ENCODE data around the gene ATP6V0C. TPM values are rescaled to one million over a fixed set of nuclear protein-coding genes. Genes with fewer than 3 reads are reported as not detected.
"Not testable (repeated sequence)": the region's sequence is repeated elsewhere in the genome, so short reads cannot be mapped to it uniquely, and the experiment has no call there.

The ATP6V0C gene
- total RNA-seq, 1 experiment from 2014 or later: 212 TPM

DNA sequence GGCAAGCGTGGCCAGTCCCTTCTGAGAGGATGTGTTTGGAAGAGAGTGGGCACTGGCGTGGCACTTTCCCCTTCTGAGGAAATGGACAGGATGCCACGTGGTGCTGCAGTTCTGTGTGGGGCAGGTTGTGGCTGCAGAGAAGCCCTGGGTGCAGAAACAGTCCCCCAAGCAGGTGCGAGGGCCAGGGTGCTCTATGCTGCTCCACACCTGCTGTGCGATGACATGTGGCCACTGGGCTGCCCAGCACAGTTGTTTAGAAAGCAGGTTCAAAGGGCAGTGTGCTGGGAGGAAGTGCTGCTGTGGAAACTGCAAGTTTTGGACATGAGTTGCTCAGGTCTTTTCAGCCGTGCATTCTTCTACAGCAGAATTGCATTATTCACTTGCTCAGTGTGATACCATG lies 27.7 kb downstream of the ATP6V0C start:
- peak; percentile 39; the same call in 1 of the 2 replicates for TF ChIP-seq GABPB1 (CRISPR knock-in tag; IDR thresholded peaks at IDR 0.05)
- ATAC-seq; H3K4me3 Mint-ChIP-seq; H3K27ac Mint-ChIP-seq; POLR2A ChIA-PET; DNase-seq (ENCODE audit: low spot score); CTCF ChIA-PET; H3K27me3 Mint-ChIP-seq (ENCODE audit: low read depth); H3K36me3 Mint-ChIP-seq; H3K9me3 Mint-ChIP-seq: not testable (repeated sequence)
- H3K4me1 Mint-ChIP-seq: peaks cover 12% of the 10 kb centered on the region

DNA sequence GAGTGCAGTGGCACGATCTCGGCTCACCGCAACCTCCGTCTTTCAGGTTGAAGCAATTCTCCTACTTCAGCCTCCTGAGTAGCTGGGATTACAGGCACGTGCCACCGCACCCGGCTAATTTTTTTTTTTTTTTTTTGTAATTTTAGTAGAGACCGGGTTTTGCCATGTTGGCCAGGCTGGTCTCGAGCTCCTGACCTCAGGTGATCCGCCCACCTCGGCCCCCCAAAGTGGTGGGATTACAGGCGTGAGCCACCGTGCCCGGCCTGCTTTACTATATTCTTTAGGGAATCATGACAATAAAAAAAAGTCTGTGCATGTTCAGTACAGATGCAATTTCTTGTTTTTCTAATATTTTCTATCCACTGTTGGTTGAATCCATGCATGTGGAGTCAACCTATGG lies 30.0 kb downstream of the ATP6V0C start:
- H3K4me3 Mint-ChIP-seq; H3K27me3 Mint-ChIP-seq (ENCODE audit: low read depth); DNase-seq (ENCODE audit: low spot score); H3K36me3 Mint-ChIP-seq; ATAC-seq; H3K9me3 Mint-ChIP-seq; H3K4me1 Mint-ChIP-seq: not testable (repeated sequence)
- ChIA-PET CTCF (interaction anchor here (0.6 kb wide), 2 partner anchors 11 to 31 kb away, joined by 3 read pairs; no protein-coding TSS in a partner anchor), POLR2A (interaction anchor here (0.6 kb wide), 1 partner anchor 8 kb away, joined by 3 read pairs; no protein-coding TSS in a partner anchor)
- H3K27ac Mint-ChIP-seq: peak overlapping the region; percentile 32; the same call in 1 of the 2 replicates

DNA sequence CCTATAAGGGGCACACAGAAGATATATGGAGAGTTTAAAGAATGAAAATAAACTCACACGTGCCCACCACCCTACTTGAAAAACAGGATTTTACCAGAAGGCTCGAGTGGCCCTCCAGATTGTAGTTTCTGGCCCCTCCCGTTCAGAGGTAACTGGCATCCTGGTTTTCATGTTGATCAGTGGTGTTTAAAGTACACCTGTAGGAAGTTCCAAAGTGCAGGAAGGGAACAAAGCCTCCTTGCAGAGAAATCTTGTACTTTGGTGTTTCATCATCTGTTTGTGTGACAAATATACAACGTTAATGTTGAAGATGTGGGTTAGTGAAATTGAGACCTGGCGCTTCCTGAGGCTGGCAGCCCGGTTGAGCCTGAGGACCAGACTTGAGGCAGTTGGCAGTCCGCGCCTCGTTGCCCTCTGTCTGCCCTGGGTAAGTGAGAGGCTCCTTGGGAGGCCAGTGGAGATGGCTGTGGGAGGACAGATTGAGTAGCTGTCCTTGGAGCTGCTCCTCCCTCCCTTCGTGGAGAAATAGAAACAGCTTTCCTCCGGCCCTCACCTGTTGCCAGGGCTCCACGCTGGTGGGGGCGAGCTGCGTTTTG lies 36.6 kb downstream of the ATP6V0C start:
- H3K27ac Mint-ChIP-seq; H3K27me3 Mint-ChIP-seq (ENCODE audit: low read depth); H3K9me3 Mint-ChIP-seq; H3K4me1 Mint-ChIP-seq; DNase-seq (ENCODE audit: low spot score); CTCF ChIA-PET; POLR2A ChIA-PET; ATAC-seq; H3K36me3 Mint-ChIP-seq; H3K4me3 Mint-ChIP-seq: not testable (repeated sequence)

DNA sequence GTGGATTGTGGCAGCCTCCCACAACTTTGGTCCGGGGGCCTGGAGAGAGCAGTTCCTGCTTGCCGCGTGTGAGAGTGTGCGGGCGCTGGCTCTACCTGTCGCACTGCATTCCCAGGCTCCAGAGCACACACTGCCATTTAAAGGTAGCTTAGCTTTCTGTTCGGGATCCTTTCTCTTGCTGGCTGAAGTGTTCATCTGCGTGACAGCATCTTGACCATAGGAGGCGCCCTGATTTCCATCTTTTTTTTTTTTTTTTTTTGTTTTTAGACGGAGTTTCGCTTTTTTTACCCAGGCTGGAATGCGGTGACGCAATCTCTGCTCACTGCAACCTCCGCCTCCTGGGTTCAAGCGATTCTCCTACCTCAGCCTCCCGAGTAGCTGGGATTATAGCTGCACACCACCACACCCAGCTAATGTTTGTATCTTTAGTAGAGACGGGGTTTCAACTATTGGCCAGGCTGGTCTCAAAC lies 37.7 kb downstream of the ATP6V0C start:
- H3K9me3 Mint-ChIP-seq; H3K4me1 Mint-ChIP-seq; H3K36me3 Mint-ChIP-seq; H3K4me3 Mint-ChIP-seq; H3K27me3 Mint-ChIP-seq (ENCODE audit: low read depth): not testable (repeated sequence)
- ATAC-seq (peak; percentile 82), DNase-seq (ENCODE audit: low spot score) (peak; percentile 61)
- TF ChIP-seq, protein P1, sequence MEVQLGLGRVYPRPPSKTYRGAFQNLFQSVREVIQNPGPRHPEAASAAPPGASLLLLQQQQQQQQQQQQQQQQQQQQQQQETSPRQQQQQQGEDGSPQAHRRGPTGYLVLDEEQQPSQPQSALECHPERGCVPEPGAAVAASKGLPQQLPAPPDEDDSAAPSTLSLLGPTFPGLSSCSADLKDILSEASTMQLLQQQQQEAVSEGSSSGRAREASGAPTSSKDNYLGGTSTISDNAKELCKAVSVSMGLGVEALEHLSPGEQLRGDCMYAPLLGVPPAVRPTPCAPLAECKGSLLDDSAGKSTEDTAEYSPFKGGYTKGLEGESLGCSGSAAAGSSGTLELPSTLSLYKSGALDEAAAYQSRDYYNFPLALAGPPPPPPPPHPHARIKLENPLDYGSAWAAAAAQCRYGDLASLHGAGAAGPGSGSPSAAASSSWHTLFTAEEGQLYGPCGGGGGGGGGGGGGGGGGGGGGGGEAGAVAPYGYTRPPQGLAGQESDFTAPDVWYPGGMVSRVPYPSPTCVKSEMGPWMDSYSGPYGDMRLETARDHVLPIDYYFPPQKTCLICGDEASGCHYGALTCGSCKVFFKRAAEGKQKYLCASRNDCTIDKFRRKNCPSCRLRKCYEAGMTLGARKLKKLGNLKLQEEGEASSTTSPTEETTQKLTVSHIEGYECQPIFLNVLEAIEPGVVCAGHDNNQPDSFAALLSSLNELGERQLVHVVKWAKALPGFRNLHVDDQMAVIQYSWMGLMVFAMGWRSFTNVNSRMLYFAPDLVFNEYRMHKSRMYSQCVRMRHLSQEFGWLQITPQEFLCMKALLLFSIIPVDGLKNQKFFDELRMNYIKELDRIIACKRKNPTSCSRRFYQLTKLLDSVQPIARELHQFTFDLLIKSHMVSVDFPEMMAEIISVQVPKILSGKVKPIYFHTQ (CRISPR knock-in tag; IDR thresholded peaks at IDR 0.05): peak; percentile 44; the same call in 1 of the 2 replicates
- TF ChIP-seq, protein P2, sequence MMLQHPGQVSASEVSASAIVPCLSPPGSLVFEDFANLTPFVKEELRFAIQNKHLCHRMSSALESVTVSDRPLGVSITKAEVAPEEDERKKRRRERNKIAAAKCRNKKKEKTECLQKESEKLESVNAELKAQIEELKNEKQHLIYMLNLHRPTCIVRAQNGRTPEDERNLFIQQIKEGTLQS (CRISPR knock-in tag; conservative IDR thresholded peaks at IDR 0.05): peak; percentile 85; the same call in 1 of the 2 replicates
- TF ChIP-seq GABPB1 (CRISPR knock-in tag; IDR thresholded peaks at IDR 0.05): peak; percentile 76
- TF ChIP-seq GTF2I (CRISPR knock-in tag; conservative IDR thresholded peaks at IDR 0.05): 0 out of 2 replicates have a peak, but pooled peaks have one; percentile 38
- peak overlapping the region; percentile 84 for H3K27ac Mint-ChIP-seq
- CTCF ChIA-PET: interaction anchor here (0.6 to 1.2 kb wide), 15 partner anchors 27 to 558 kb away, joined by 3 to 7 read pairs (median 3); partner anchors contain the start of genes CASKIN1 and ECI1
- POLR2A ChIA-PET: interaction anchor here (0.6 to 1.3 kb wide), 3 partner anchors 106 to 324 kb away, joined by 3 to 5 read pairs (median 3); no protein-coding TSS in a partner anchor

DNA sequence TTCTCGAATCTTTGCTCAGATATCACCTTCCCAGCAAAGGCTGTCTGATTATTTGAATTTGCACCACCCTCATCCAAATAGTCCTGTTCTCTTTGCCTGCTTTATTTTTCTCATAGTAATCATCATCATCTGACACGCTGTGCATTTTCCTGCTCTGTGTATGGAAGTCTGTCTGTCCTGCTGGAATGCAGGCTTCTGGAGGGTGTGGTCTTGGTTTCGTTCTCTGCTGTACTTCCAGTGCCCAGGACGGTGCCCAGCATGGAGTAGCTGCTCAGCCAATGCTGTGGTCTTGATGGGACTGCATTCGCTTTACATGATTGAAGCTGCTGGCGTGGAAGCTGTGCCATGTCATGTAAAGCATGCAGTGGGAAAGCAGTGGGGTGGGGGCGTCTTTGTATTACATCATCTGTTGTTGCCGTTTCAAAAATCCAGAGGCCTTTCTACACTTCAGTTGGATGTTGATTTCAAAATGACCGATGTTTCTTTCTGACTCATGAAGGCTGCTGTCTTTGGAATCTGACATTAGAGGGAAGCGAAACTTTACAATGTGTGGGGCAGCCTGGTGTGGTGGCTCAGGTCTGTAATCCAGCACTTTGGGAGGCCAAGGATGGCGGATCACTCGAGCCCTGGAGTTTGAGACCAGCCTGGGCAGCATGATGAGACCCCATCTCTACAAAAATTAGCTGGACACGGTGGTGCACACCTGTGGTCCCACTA lies 41.1 kb downstream of the ATP6V0C start:
- H3K4me1 Mint-ChIP-seq; DNase-seq (ENCODE audit: low spot score); POLR2A ChIA-PET; ATAC-seq; H3K27me3 Mint-ChIP-seq (ENCODE audit: low read depth); H3K27ac Mint-ChIP-seq; H3K4me3 Mint-ChIP-seq; H3K36me3 Mint-ChIP-seq; CTCF ChIA-PET; H3K9me3 Mint-ChIP-seq: not testable (repeated sequence)

DNA sequence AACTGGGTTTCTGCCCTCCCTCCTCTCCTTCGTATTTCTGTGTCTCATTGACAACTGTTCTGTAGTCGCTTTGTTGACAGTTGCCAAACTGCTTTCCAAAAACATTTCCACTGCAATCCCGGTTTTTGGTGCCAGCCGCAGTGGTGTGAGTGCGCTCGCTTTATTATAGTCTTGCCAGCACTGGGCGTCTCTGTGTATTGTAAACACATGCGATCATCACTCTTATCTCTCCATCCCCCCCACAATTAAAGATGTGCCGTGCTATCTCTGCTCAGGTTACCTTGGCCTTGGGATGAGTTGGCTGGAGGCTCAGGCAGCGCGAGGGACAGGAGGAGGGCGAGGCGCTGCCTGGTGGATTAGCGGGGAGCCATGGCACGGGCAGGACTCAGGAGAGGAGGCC lies 43.4 kb downstream of the ATP6V0C start:
- H3K4me1 Mint-ChIP-seq; DNase-seq (ENCODE audit: low spot score); H3K9me3 Mint-ChIP-seq; H3K27me3 Mint-ChIP-seq (ENCODE audit: low read depth); H3K36me3 Mint-ChIP-seq; POLR2A ChIA-PET; H3K4me3 Mint-ChIP-seq; CTCF ChIA-PET; ATAC-seq; H3K27ac Mint-ChIP-seq: not testable (repeated sequence)

DNA sequence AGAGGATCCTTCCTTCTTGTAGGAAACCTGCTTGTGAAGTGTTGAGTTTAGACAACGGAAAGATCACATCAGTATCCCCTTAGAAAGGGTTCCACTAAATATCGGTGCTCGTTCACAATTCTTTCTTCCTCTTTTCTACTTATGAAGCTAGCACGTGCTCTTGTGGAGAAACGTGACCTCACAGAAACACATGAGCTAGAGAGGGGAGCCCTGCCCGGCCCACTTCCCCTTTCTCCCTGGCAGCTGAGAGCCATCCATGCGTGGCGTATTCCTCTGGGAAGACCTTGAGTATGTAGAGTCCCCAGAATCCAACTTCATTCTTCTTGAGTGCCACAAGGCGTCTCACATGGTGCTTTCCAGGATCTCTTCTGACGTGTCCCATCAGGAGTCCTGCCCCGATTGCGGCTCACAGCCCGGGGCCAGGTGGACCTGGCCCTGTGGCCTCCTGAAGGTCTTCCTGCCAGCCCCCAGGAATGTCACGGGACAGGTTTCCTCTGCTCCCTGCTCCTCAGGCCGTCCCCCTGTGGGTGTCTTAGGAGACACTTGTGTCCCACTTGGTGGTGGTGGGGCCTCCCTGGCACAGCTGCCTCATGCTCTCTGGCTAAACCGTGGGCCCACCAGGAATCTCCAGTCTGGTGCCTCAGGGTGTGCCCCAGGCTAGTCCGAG lies 46.5 kb downstream of the ATP6V0C start:
- POLR2A ChIA-PET, H3K36me3 Mint-ChIP-seq: not testable (repeated sequence)

More for the DNA sequence above, 46.5 kb downstream of the ATP6V0C start:
- DNase-seq (ENCODE audit: low spot score); H3K27ac Mint-ChIP-seq; H3K4me1 Mint-ChIP-seq; H3K4me3 Mint-ChIP-seq; CTCF ChIA-PET; H3K9me3 Mint-ChIP-seq; H3K27me3 Mint-ChIP-seq (ENCODE audit: low read depth): not testable (repeated sequence)
- ATAC-seq: peak; percentile 56
